HepG2 (cell line): Measurements from ENCODE around the gene WRAP73.

ENCODE experiments used
- FOXA1 ChIP-seq, 2 experiments: fragments of 450-650 bp in 1 of 2; sonication (generic) in 1 of 2; formaldehyde crosslinking in 1 of 2; IDR thresholded peaks; 2 replicates each; pipeline versions ENCODE4 v1.4.0 to v1.6.1; 2016 to 2020; ENCODE audit warnings: missing genetic modification reagents in 1 of 2
- GMEB1 ChIP-seq: sonication (generic); formaldehyde crosslinking; IDR thresholded peaks from 2 replicates; pipeline ENCODE4 v1.5.1; 2020; ENCODE audit warnings: missing genetic modification reagents, mild to moderate bottlenecking, borderline replicate concordance
- HDAC2 ChIP-seq: sonication (generic); formaldehyde crosslinking; IDR thresholded peaks from 2 replicates; pipeline ENCODE4 v1.4.0; 2020; ENCODE audit warnings: missing genetic modification reagents
- HOXA9 ChIP-seq: sonication (generic); formaldehyde crosslinking; IDR thresholded peaks from 2 replicates; pipeline ENCODE4 v1.8.1; 2022; ENCODE audit warnings: missing genetic modification reagents, mild to moderate bottlenecking, moderate library complexity, borderline replicate concordance
- ISX ChIP-seq: sonication (generic); formaldehyde crosslinking; conservative IDR thresholded peaks from 2 replicates; pipeline ENCODE4 v1.5.0; 2020; ENCODE audit warnings: missing genetic modification reagents
- PLRG1 ChIP-seq: fragments of 450-650 bp; conservative IDR thresholded peaks from 2 replicates; pipeline ENCODE4 v1.6.1; 2016
- SAP130 ChIP-seq: IDR thresholded peaks from 2 replicates; pipeline ENCODE4 v1.6.1; 2016; ENCODE audit warnings: low read depth
- ZNF607 ChIP-seq: sonication (generic); formaldehyde crosslinking; IDR thresholded peaks from 2 replicates; pipeline ENCODE4 v1.5.1; 2020; ENCODE audit warnings: missing genetic modification reagents, mild to moderate bottlenecking, borderline replicate concordance
- ZSCAN20 ChIP-seq: sonication (generic); formaldehyde crosslinking; IDR thresholded peaks from 2 replicates; pipeline ENCODE4 v1.4.0; 2020; ENCODE audit warnings: missing genetic modification reagents, mild to moderate bottlenecking, borderline replicate concordance
- TF ChIP-seq, protein P1 (sequence below): sonication (generic); formaldehyde crosslinking; IDR thresholded peaks from 2 replicates; pipeline ENCODE4 v1.4.0; 2020; ENCODE audit warnings: missing genetic modification reagents, borderline replicate concordance

- TF ChIP-seq, protein P1, sequence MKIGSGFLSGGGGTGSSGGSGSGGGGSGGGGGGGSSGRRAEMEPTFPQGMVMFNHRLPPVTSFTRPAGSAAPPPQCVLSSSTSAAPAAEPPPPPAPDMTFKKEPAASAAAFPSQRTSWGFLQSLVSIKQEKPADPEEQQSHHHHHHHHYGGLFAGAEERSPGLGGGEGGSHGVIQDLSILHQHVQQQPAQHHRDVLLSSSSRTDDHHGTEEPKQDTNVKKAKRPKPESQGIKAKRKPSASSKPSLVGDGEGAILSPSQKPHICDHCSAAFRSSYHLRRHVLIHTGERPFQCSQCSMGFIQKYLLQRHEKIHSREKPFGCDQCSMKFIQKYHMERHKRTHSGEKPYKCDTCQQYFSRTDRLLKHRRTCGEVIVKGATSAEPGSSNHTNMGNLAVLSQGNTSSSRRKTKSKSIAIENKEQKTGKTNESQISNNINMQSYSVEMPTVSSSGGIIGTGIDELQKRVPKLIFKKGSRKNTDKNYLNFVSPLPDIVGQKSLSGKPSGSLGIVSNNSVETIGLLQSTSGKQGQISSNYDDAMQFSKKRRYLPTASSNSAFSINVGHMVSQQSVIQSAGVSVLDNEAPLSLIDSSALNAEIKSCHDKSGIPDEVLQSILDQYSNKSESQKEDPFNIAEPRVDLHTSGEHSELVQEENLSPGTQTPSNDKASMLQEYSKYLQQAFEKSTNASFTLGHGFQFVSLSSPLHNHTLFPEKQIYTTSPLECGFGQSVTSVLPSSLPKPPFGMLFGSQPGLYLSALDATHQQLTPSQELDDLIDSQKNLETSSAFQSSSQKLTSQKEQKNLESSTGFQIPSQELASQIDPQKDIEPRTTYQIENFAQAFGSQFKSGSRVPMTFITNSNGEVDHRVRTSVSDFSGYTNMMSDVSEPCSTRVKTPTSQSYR (CRISPR knock-in tag), result no peak
- TF ChIP-seq PLRG1, result no peak
- no peak for TF ChIP-seq HDAC2
- TF ChIP-seq FOXA1 (IDR thresholded peaks at IDR 0.05), result no peak
- no peak for TF ChIP-seq FOXA1 (CRISPR knock-in tag; IDR thresholded peaks at IDR 0.05)
- TF ChIP-seq SAP130 (CRISPR knock-in tag), result no peak
- TF ChIP-seq HOXA9 (CRISPR knock-in tag), result no peak
- no peak for TF ChIP-seq GMEB1 (CRISPR knock-in tag)
- no peak for TF ChIP-seq ISX (CRISPR knock-in tag)
- TF ChIP-seq ZSCAN20 (CRISPR knock-in tag), result no peak
- no peak for TF ChIP-seq ZNF607
These were observed 39.3 kb downstream of the WRAP73 start for GRCh38 chr1:3610527-3611169.
